GM23338 (cell line): Measurements from ENCODE around the gene TMEM114. TPM values are rescaled to one million over a fixed set of nuclear protein-coding genes. Genes with fewer than 3 reads are reported as not detected.

Experiments
- ATAC-seq: fragments of 200-7000 bp; cut with Tn5 transposase; 3 replicates; pipeline ENCODE4 v1.9.1; 2020
- DNase-seq: peaks from one replicate; pipeline ENCODE4 v3.0.0-alpha.2; 2015; ENCODE audit warnings: low spot score
- H2AFZ ChIP-seq: fragments of 200-600 bp; sonication (generic); 2 replicates; pipeline ENCODE4 v1.8.0; 2016; ENCODE audit warnings: antibody characterized with exemption, mild to moderate bottlenecking, moderate library complexity
- H3F3A ChIP-seq: fragments of 200-600 bp; sonication (generic); replicated peaks from 2 replicates; pipeline ENCODE4 v1.8.0; 2017; ENCODE audit warnings: antibody characterized with exemption, mixed run types, low read depth
- H3K27ac ChIP-seq: fragments of 200-600 bp; sonication (generic); 2 replicates; pipeline ENCODE4 v1.6.1; 2016; ENCODE audit warnings: low read depth
- H3K27me3 ChIP-seq: fragments of 200-600 bp; sonication (generic); 2 replicates; pipeline ENCODE4 v1.8.0; 2016; ENCODE audit warnings: mild to moderate bottlenecking, mixed run types, moderate library complexity; ENCODE audit not compliant: insufficient read depth
- H3K36me3 ChIP-seq: fragments of 200-600 bp; sonication (generic); 2 replicates; pipeline ENCODE4 v1.8.0; 2016; ENCODE audit warnings: mild to moderate bottlenecking; ENCODE audit not compliant: insufficient read depth
- H3K4me1 ChIP-seq: fragments of 200-600 bp; sonication (generic); 2 replicates; pipeline ENCODE4 v1.8.0; 2016; ENCODE audit warnings: mild to moderate bottlenecking, moderate library complexity; ENCODE audit not compliant: insufficient read depth
- H3K4me2 ChIP-seq: fragments of 200-600 bp; sonication (generic); 2 replicates; pipeline ENCODE4 v1.7.1; 2017; ENCODE audit warnings: mixed run types
- H3K4me3 ChIP-seq: fragments of 200-600 bp; sonication (generic); 2 replicates; pipeline ENCODE4 v1.6.1; 2016; ENCODE audit warnings: mixed run types
- H3K79me2 ChIP-seq: fragments of 200-600 bp; sonication (generic); replicated peaks from 2 replicates; pipeline ENCODE4 v1.8.0; 2017; ENCODE audit warnings: mild to moderate bottlenecking; ENCODE audit not compliant: insufficient read depth
- H3K9me2 ChIP-seq: fragments of 200-600 bp; sonication (generic); 2 replicates; pipeline ENCODE4 v1.8.0; 2017; ENCODE audit not compliant: insufficient read depth
- H4K20me1 ChIP-seq: fragments of 200-600 bp; sonication (generic); replicated peaks from 2 replicates; pipeline ENCODE4 v1.8.0; 2017; ENCODE audit warnings: mild to moderate bottlenecking; ENCODE audit not compliant: insufficient read depth
- H3K27ac Mint-ChIP-seq: 2 replicates; pipeline ENCODE4 v1.8.0; 2020; ENCODE audit warnings: inconsistent platforms, mild to moderate bottlenecking, moderate library complexity, mixed read lengths
- H3K27me3 Mint-ChIP-seq: 3 replicates; pipeline ENCODE4 v1.8.0; 2022; ENCODE audit warnings: low read depth, mild to moderate bottlenecking, moderate library complexity, mixed read lengths, inconsistent platforms; ENCODE audit not compliant: insufficient read depth, poor library complexity
- H3K36me3 Mint-ChIP-seq: 3 replicates; pipeline ENCODE4 v1.8.0; 2021; ENCODE audit warnings: low read depth, mild to moderate bottlenecking, inconsistent platforms, moderate library complexity, mixed read lengths
- H3K4me1 Mint-ChIP-seq: 3 replicates; pipeline ENCODE4 v1.8.0; 2020; ENCODE audit warnings: mild to moderate bottlenecking, inconsistent platforms, mixed read lengths
- H3K4me3 Mint-ChIP-seq: 3 replicates; pipeline ENCODE4 v1.8.0; 2021; ENCODE audit warnings: moderate library complexity, mild to moderate bottlenecking, inconsistent platforms, mixed read lengths
- H3K9me3 Mint-ChIP-seq: 3 replicates; pipeline ENCODE4 v1.8.0; 2020; ENCODE audit warnings: moderate library complexity, mild to moderate bottlenecking, inconsistent platforms, mixed read lengths
- CREB1 ChIP-seq: fragments of 250-450 bp; sonication (Bioruptor Pico); IDR thresholded peaks from 2 replicates; pipeline ENCODE4 v1.5.0; 2020; ENCODE audit warnings: low read depth, mild to moderate bottlenecking, moderate library complexity
- EZH2phosphoT487 ChIP-seq: fragments of 200-600 bp; sonication (generic); IDR thresholded peaks from one replicate; pipeline ENCODE4 v1.8.1; 2018; ENCODE audit warnings: antibody characterized with exemption; ENCODE audit not compliant: unreplicated experiment
- NANOG ChIP-seq: IDR thresholded peaks from 2 replicates; pipeline ENCODE4 v1.6.1; 2016; ENCODE audit warnings: antibody characterized with exemption, borderline replicate concordance
- POLR2AphosphoS5 ChIP-seq: IDR thresholded peaks from 2 replicates; pipeline ENCODE4 v1.6.1; 2016; ENCODE audit warnings: antibody characterized with exemption, low read depth
- REST ChIP-seq: IDR thresholded peaks from one replicate; pipeline ENCODE4 v1.6.1; 2018; ENCODE audit warnings: antibody characterized with exemption; ENCODE audit not compliant: unreplicated experiment
- STAT1 ChIP-seq: IDR thresholded peaks from one replicate; pipeline ENCODE4 v1.6.1; 2016; ENCODE audit warnings: antibody characterized with exemption; ENCODE audit not compliant: unreplicated experiment
- ZNF114 ChIP-seq: fragments of 250-450 bp; sonication (Bioruptor Pico); IDR thresholded peaks from 2 replicates; pipeline ENCODE4 v1.5.0; 2020; ENCODE audit warnings: mild to moderate bottlenecking, moderate library complexity
- ZNF331 ChIP-seq: fragments of 250-450 bp; sonication (Bioruptor Pico); IDR thresholded peaks from 2 replicates; pipeline ENCODE4 v1.5.0; 2020; ENCODE audit warnings: low read depth, mild to moderate bottlenecking, moderate library complexity
- polyA plus RNA-seq: library from polyadenylated mRNA; unstranded; fragments of >200 nt; fragmentation: Nextera tagmentation; extraction: Ambion mirVana; gene quantifications from 2 replicates; pipeline ENCODE4 v1.2.1, GENCODE V29; 2016
- total RNA-seq: library from RNA; depleted of rRNA; stranded (reverse); fragments of >200 nt; shearing (Covaris generic); gene quantifications from 2 replicates; pipeline ENCODE4 v1.2.3, GENCODE V29; 2014
- TF ChIP-seq, protein P1 (sequence below): fragments of 250-450 bp; sonication (Bioruptor Pico); IDR thresholded peaks from 2 replicates; pipeline ENCODE4 v1.5.0; 2020; ENCODE audit warnings: mild to moderate bottlenecking, moderate library complexity
- TF ChIP-seq, protein P2 (sequence below): IDR thresholded peaks from 2 replicates; pipeline ENCODE4 v1.6.1; 2016; ENCODE audit warnings: antibody characterized with exemption

The TMEM114 gene
- total and polyA plus RNA-seq, 2 experiments from 2014 or later = 0.47 to 0.52 TPM

- Histone ChIP-seq H3K4me3 (no peak overlapping the region), H3K9me2 (no peaks in the 10 kb centered on the region; the same call in 1 of the 2 replicates), H3K27me3 (peaks cover 15% of the 10 kb centered on the region), H3K79me2 (no peaks in the 10 kb centered on the region), H3K4me2 (no peak overlapping the region), H4K20me1 (no peaks in the 10 kb centered on the region), H3K36me3 (no peaks in the 10 kb centered on the region), H3K27ac (no peak overlapping the region), H3K4me1 (no peaks in the 10 kb centered on the region; the same call in 1 of the 2 replicates), H3F3A (no peaks in the 10 kb centered on the region), H2AFZ (no peak overlapping the region)
- peaks cover 8% of the 10 kb centered on the region for H3K4me1 Mint-ChIP-seq
- DNase-seq (no peak), ATAC-seq (no peak)
- H3K36me3 Mint-ChIP-seq = no peaks in the 10 kb centered on the region; the same call in 2 of the 3 replicates
- H3K27me3 Mint-ChIP-seq = peaks cover 7% of the 10 kb centered on the region
- TF ChIP-seq, protein P1, sequence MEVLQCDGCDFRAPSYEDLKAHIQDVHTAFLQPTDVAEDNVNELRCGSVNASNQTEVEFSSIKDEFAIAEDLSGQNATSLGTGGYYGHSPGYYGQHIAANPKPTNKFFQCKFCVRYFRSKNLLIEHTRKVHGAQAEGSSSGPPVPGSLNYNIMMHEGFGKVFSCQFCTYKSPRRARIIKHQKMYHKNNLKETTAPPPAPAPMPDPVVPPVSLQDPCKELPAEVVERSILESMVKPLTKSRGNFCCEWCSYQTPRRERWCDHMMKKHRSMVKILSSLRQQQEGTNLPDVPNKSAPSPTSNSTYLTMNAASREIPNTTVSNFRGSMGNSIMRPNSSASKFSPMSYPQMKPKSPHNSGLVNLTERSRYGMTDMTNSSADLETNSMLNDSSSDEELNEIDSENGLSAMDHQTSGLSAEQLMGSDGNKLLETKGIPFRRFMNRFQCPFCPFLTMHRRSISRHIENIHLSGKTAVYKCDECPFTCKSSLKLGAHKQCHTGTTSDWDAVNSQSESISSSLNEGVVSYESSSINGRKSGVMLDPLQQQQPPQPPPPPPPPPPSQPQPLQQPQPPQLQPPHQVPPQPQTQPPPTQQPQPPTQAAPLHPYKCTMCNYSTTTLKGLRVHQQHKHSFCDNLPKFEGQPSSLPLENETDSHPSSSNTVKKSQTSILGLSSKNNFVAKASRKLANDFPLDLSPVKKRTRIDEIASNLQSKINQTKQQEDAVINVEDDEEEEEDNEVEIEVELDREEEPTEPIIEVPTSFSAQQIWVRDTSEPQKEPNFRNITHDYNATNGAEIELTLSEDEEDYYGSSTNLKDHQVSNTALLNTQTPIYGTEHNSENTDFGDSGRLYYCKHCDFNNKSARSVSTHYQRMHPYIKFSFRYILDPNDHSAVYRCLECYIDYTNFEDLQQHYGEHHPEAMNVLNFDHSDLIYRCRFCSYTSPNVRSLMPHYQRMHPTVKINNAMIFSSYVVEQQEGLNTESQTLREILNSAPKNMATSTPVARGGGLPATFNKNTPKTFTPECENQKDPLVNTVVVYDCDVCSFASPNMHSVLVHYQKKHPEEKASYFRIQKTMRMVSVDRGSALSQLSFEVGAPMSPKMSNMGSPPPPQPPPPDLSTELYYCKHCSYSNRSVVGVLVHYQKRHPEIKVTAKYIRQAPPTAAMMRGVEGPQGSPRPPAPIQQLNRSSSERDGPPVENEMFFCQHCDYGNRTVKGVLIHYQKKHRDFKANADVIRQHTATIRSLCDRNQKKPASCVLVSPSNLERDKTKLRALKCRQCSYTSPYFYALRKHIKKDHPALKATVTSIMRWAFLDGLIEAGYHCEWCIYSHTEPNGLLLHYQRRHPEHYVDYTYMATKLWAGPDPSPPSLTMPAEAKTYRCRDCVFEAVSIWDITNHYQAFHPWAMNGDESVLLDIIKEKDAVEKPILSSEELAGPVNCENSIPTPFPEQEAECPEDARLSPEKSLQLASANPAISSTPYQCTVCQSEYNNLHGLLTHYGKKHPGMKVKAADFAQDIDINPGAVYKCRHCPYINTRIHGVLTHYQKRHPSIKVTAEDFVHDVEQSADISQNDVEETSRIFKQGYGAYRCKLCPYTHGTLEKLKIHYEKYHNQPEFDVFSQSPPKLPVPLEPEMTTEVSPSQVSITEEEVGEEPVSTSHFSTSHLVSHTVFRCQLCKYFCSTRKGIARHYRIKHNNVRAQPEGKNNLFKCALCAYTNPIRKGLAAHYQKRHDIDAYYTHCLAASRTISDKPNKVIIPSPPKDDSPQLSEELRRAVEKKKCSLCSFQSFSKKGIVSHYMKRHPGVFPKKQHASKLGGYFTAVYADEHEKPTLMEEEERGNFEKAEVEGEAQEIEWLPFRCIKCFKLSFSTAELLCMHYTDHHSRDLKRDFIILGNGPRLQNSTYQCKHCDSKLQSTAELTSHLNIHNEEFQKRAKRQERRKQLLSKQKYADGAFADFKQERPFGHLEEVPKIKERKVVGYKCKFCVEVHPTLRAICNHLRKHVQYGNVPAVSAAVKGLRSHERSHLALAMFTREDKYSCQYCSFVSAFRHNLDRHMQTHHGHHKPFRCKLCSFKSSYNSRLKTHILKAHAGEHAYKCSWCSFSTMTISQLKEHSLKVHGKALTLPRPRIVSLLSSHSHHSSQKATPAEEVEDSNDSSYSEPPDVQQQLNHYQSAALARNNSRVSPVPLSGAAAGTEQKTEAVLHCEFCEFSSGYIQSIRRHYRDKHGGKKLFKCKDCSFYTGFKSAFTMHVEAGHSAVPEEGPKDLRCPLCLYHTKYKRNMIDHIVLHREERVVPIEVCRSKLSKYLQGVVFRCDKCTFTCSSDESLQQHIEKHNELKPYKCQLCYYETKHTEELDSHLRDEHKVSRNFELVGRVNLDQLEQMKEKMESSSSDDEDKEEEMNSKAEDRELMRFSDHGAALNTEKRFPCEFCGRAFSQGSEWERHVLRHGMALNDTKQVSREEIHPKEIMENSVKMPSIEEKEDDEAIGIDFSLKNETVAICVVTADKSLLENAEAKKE (CRISPR knock-in tag) = no peak
- TF ChIP-seq ZNF114 (CRISPR knock-in tag) = no peak
- TF ChIP-seq ZNF331 (CRISPR knock-in tag) = no peak
- TF ChIP-seq STAT1 = no peak
- no peak for TF ChIP-seq EZH2phosphoT487
- TF ChIP-seq, protein P2, sequence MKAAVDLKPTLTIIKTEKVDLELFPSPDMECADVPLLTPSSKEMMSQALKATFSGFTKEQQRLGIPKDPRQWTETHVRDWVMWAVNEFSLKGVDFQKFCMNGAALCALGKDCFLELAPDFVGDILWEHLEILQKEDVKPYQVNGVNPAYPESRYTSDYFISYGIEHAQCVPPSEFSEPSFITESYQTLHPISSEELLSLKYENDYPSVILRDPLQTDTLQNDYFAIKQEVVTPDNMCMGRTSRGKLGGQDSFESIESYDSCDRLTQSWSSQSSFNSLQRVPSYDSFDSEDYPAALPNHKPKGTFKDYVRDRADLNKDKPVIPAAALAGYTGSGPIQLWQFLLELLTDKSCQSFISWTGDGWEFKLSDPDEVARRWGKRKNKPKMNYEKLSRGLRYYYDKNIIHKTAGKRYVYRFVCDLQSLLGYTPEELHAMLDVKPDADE = no peak
- no peak for TF ChIP-seq REST
- TF ChIP-seq NANOG = no peak
- no peak for TF ChIP-seq POLR2AphosphoS5
- TF ChIP-seq CREB1 (CRISPR knock-in tag) = no peak
- H3K9me3 Mint-ChIP-seq = 0 out of 3 replicates have a peak, but pooled peaks cover 2% of the 10 kb centered on the region
- H3K27ac Mint-ChIP-seq = no peak overlapping the region
- H3K4me3 Mint-ChIP-seq = no peak overlapping the region
Measured at GRCh38 chr16:8583199-8583598, 7.1 kb downstream of the TMEM114 start.
